Pancreas (tissue), 10 donors: ENCODE data around the gene HDAC4. TPM values are rescaled to one million over a fixed set of nuclear protein-coding genes. Genes with fewer than 3 reads are reported as not detected.
A peak's percentile ranks its signal among the peaks of the same experiment; 100 is the strongest.

ENCODE experiments used
- ATAC-seq, 4 donors: fragments of 200-7000 bp; cut with Tn5 transposase; one replicate each; pipeline versions ENCODE4 v1.8.0 to v1.9.1; 2020; ENCODE audit warnings: mild to moderate bottlenecking in 4 of 4, moderate library complexity in 4 of 4
- DNase-seq, 6 donors: peaks; one replicate each; pipeline ENCODE4 v3.0.0-alpha.2; 2020
- FAIRE-seq: peaks from 2 replicates; lab custom pipeline; 2012; peaks lifted over from hg19 to GRCh38; lab: Jason Lieb, UNC
- H3K27ac ChIP-seq, 4 donors: fragments of 200-600 bp; sonication (generic); 1 replicate in 3 of 4; 2 replicates in 1 of 4; pipeline versions ENCODE4 v1.5.0 to v1.8.0; 2020
- H3K27me3 ChIP-seq, 4 donors: fragments of 200-600 bp; one replicate each; pipeline ENCODE4 v1.8.0; 2021
- H3K36me3 ChIP-seq, 3 donors: fragments of 200-600 bp; sonication (generic) in 1 of 3; one replicate each; pipeline versions ENCODE4 v1.5.0 to v1.8.0; 2020 to 2021
- H3K4me1 ChIP-seq, 3 donors: fragments of 200-600 bp; one replicate each; pipeline ENCODE4 v1.8.0; 2021
- H3K4me3 ChIP-seq, 4 donors: fragments of 200-600 bp; sonication (generic) in 2 of 4; one replicate each; pipeline versions ENCODE4 v1.5.0 to v1.8.0; 2020 to 2021
- H3K9me3 ChIP-seq, 4 donors: fragments of 200-600 bp; one replicate each; pipeline ENCODE4 v1.8.0; 2021
- CTCF ChIP-seq, 4 donors: fragments of 200-600 bp; sonication (generic) in 3 of 4; IDR thresholded peaks; one replicate each; pipeline versions ENCODE4 v1.5.0 to v1.8.0; 2021; ENCODE audit warnings: antibody characterized with exemption in 4 of 4
- WGBS, 2 donors: extraction: QIAGEN DNeasy Blood & Tissue Kit; methylation state at CpG; one replicate each; pipeline ENCODE4 v1.1.7; 2013; 5-methylcytosine and 5-hydroxymethylcytosine counted together
- intact Hi-C, 3 donors: fragments of 100-400 bp; cut with DNase I; formaldehyde crosslinking; loops; one replicate each; pipeline versions ENCODE4 v1.11.1 to v1.14.2; 2022
- polyA plus RNA-seq, 2 donors: library from polyadenylated mRNA; stranded (reverse); fragments of 200-250 nt; gene quantifications; one replicate each; pipeline ENCODE4 v1.2.3, GENCODE V29; 2013
- total RNA-seq, 6 donors: library from RNA; stranded (reverse); fragmentation: NEBNext Ultra II Directional in 4 of 6; extraction: Animal tissue kit (Norgen Biotek cat#: 25700) in 4 of 6; gene quantifications; one replicate each; pipeline versions ENCODE4 v1.2.1 to v1.2.4, GENCODE V29; 2021 to 2023
- donor health status: healthy with polysubstance abuse.
- donor health status: DM: no; HTN: no; CAD: no; lungs with moderate emphysema.
- donor health status: DM: no; HTN: no; CAD: no.
- donor health status: control.
- donor health status: control.
- donor health status: Bipolar disorder and iron deficiency.
- donor health status: DM: yes; HTN: yes; CAD: no.
- donor health status: DM: no; HTN: no; CAD: no.
- donor health status: DM: no; HTN: no; CAD: no.
- donor health status: DM: yes; HTN: yes; CAD: no.

The HDAC4 gene
- total and polyA plus RNA-seq, 8 donors = 8.2 to 31.8 (median 16.6) TPM

GRCh38 chr2:239267288-239267951 is 133.4 kb downstream of the HDAC4 start:
- peak; percentile 33 to 72 (median 62) for ATAC-seq

GRCh38 chr2:239266779-239267287 is 134.0 kb downstream of the HDAC4 start:
- ATAC-seq = no peak
- H3K36me3 ChIP-seq = no peaks in the 10 kb centered on the region
- H3K27ac ChIP-seq = peak overlapping the region in 3 of 4 donors; percentile 38 to 46 (median 45)
- no peaks in the 10 kb centered on the region for H3K9me3 ChIP-seq
- no peak for TF ChIP-seq CTCF (IDR thresholded peaks at IDR 0.05)
- H3K4me3 ChIP-seq = no peak overlapping the region
- peaks cover 0 to 30% (median 24%) of the 10 kb centered on the region in 3 donors for H3K4me1 ChIP-seq
- DNase-seq = peak in 1 of 6 donors; percentile 41
- intact Hi-C loops = no loop called here
- FAIRE-seq = no peak
- 89 to 94% methylated on average over 10 of the region's 10 CpGs for WGBS, 2 donors
- H3K27me3 ChIP-seq = no peaks in the 10 kb centered on the region

More at GRCh38 chr2:239267288-239267951, 133.4 kb downstream of the HDAC4 start:
- Histone ChIP-seq H3K27ac (peak overlapping the region in 3 of 4 donors; percentile 38 to 46 (median 45)), H3K4me1 (peaks cover 0 to 30% (median 24%) of the 10 kb centered on the region in 3 donors), H3K27me3 (no peaks in the 10 kb centered on the region), H3K36me3 (no peaks in the 10 kb centered on the region), H3K9me3 (no peaks in the 10 kb centered on the region), H3K4me3 (no peak overlapping the region)
- TF ChIP-seq CTCF (IDR thresholded peaks at IDR 0.05) = no peak
- 56 to 64% methylated on average over 22 of the region's 22 CpGs for WGBS, 2 donors
- DNase-seq = peak in 2 of 6 donors; percentile 58 to 71
- no peak for FAIRE-seq
- intact Hi-C loops = no loop called here

- Histone ChIP-seq H3K36me3 (no peaks in the 10 kb centered on the region), H3K4me1 (peaks cover 0 to 30% (median 24%) of the 10 kb centered on the region in 3 donors), H3K27ac (peak overlapping the region in 1 of 4 donors; percentile 66), H3K4me3 (no peak overlapping the region), H3K27me3 (no peaks in the 10 kb centered on the region), H3K9me3 (no peaks in the 10 kb centered on the region)
- 82 to 92% methylated on average over 4 of the region's 4 CpGs for WGBS, 2 donors
- no peak for FAIRE-seq
- no peak for TF ChIP-seq CTCF (IDR thresholded peaks at IDR 0.05)
- intact Hi-C loops = no loop called here
- no peak for ATAC-seq
- no peak for DNase-seq
Observed at GRCh38 chr2:239266434-239266766, 134.4 kb downstream of the HDAC4 start.

- Histone ChIP-seq H3K27me3 (no peaks in the 10 kb centered on the region), H3K9me3 (no peaks in the 10 kb centered on the region), H3K27ac (peak overlapping the region in 3 of 4 donors; percentile 16 to 66 (median 50)), H3K4me3 (no peak overlapping the region), H3K36me3 (no peaks in the 10 kb centered on the region), H3K4me1 (peaks cover 0 to 30% (median 24%) of the 10 kb centered on the region in 3 donors)
- no peak for TF ChIP-seq CTCF (IDR thresholded peaks at IDR 0.05)
- intact Hi-C loops = no loop called here
- 94% methylated on average over 12 to 14 of the region's 14 CpGs for WGBS, 2 donors
- DNase-seq (peak in 1 of 6 donors; percentile 54), FAIRE-seq (no peak), ATAC-seq (no peak)
Observed at GRCh38 chr2:239265681-239266433, 135.0 kb downstream of the HDAC4 start.
